GM18870 (cell line): ENCODE results near the gene JAK1.
"Not testable (repeated sequence)": the region's sequence is repeated elsewhere in the genome, so short reads cannot be mapped to it uniquely, and the experiment has no call there.

ENCODE experiments used
- ATAC-seq: cut with Tn5 transposase; IDR thresholded peaks from one replicate; pipeline ENCODE4 v1.9.1; 2021; ENCODE audit warnings: moderate library complexity; ENCODE audit not compliant: unreplicated experiment

JAK1 gene

DNA sequence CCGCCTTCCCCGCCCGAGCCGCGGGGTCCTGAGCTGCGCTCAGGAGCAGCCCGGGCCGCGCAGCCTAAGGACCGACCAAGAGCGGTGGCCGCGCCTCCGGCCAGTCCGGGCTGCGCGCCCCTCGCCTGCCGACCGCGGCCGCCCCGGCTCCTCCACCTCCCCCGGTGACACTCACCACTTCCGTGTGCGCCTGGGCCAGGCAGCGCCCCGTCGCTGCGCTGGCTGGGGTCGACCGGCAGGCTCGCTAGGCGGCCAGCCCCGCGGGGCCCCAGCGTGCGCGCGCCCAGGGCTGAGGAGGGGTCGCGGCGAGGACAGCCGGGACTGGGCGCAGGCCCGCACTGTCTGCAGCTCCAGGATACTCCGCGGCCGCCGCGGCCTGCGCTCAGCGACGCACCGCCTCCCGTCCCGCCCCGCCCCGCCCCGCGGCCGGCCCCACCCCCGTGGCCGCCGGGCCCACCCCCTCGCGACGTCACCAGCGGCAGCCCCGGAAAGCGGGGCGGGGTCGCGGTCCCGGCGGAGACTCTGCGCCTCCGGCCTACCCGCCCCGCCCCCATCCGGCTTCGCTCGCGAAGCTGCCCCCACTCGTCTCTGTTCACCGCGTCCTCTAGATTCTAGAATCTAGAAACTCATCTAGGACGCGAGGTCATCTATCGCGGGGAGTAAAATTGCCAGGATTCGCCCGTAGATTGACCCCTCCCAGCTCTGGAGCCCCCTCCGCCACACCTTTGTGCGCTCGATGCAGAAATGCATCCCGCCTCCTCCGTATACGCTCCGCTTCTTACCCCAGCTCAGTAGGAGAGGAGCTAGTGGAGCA lies at the start of gene JAK1:
Gene JAK1 (minus strand): TSS at position 392 of the 814 bp plus-strand sequence. CDS start 80,285 bp downstream, outside the sequence.
- peak; percentile 46 for ATAC-seq

DNA sequence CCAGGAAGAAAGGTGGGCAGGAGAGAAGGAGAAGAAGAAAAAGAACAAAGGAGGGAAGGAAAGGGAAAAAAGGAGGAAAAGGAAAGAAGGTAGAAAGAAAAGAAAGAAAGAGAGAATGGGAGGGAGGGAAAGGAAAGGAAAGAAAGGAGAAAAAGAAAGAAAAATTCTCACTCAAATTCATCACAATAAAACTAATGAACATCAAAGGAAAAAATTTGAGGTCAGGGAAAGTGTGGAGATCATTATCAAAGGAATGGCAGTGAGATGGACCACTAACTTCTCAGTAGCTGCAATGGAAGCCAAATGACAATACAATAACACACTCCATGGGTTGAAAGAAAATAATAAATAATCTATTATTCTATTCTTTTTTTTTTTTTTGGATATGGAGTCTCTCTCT lies 48.0 kb upstream of the JAK1 start:
- no peak for ATAC-seq

DNA sequence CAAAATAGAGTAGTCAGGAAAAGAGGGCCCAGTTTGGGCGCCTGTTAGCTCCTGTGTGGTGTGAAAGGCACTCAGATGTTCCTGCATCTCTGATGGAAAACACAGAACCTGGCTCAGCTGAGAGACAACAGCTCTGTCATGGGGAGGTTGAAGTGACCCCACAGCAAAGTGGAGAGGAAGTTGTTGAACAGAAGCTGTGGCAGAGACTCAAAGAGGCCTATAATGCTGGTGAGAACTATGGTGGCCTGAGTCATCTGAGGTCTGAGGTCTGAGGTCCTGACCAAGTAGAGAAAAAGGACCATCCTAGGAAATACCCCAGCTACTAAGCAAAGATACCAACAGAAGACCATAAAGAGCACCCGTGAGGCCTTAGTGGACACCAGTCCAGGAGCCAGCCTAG lies 45.6 kb upstream of the JAK1 start:
- no peak for ATAC-seq

DNA sequence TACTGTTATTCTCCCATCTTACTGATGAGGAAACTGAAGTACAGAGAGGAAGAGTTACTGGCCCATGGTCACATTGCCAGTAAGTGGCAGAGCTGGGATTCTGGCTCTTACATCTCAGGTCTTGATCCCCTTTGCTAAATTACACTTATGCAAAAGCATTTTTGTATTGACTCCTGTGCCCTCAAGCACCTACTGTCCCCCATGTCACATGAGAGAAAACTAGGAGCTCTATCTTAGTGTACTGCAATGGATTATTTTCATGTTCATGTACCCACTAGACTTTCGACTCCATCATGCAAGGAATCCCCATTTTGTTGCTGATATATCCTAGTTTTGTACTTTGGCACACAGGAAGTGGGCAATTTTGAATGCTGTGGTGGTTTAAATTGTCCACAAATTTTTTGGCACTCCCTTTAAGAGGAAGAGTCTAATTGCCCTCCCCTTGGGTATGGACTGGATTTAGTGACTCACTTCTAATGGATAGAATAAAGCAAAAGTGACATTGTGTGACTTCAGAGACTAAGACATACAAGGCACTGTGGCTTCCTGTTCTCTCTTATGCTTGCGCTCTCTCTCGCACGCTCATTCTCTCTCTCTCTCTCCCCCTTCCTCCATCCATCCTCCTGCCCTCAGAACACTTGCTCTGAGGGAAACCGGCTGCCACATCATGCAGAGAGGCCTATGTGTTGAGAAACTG lies 43.5 kb upstream of the JAK1 start:
- no peak for ATAC-seq

DNA sequence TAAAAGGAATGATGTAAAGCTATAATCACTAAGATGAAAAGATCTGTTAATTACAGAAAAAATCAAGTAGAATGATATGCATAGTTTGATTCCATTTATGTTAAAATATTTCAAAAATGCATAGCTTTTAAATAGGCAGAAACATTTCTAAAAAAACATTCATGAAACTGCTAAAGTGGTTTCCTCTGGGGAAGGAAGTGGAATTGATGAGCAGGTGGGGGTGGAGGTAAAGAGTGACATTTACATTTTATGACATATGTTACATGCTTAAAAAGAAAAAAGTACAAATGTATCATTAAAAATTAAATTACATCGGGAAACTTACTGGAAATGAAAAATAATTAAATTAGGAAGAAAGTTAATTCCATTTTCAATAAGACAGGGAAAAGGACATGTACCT lies 42.8 kb upstream of the JAK1 start:
- no peak for ATAC-seq

DNA sequence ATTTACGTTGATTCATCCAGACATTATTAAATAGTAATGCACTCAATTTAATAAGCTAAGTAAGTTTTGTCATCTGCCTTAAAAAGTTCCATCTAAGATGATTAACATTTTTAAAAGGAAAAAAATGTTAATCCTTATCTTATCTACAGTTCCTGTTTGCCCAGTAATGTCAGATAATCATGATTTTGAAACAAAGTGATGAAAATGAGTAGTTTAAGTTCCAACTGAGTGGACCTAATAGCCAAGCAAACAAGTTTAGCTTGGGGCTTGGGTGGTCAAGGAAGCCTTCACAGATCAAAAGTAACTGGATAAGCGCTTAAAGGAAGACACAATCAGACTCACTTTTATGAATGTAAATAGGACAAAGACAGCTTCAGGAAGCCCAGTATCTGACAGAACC lies 40.5 kb upstream of the JAK1 start:
- ATAC-seq: no peak

DNA sequence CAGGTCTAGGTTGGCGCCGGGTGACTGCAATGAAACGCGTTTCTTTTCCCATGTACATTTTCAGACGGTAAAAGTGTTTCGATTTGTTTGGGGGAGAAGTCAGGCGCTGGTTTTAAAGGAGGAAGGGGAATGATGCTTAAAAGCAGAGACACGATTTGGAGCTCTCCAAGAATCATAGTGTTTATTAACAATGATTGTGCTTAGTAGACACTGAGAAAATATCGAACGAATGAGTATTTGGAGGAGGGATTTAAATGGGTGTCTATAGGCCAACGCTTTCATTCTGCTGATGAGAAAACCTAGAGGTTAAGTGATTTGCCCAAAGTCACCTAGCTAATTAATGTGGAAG lies 36.9 kb upstream of the JAK1 start:
- ATAC-seq: no peak

DNA sequence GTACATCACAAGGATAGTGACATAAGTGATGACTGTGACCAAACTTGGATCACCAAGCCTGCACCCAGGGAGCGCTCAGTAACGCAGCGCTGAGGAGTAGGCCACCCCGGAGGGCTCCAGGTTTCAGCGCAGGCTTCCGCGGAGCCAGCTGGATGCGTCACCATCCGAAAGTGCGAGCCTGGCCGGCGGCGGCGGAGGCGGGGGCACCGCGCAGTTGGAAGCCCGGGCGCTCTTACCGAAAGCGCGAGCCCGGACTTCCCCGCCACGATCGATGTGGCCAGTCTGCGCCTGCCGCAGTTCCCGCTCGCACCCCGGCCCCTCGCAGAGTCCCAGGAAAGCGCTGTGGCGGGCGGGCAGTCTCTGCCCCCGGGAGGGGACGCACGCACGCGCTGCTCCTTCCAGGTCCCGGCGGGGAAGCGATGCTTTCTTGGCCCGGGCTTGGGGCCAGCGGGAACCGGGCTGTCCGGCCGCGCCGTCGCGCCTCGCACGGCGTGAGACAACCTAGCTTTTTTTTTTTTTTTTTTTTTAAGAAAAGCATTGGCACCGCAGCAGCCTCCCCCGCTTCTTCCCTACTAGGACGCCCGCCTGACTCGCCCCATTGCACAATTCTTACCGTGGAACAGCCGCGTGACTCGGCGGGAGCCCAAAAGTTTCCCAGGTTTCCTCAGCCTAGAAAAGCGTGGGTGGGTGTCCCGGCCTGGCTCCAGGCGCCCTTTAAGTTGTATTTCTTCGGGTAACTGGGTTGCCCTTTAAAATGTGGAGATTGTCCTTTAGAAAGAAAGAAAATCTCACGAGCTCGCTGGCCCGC lies 36.4 kb upstream of the JAK1 start:
- ATAC-seq: peak; percentile 59

DNA sequence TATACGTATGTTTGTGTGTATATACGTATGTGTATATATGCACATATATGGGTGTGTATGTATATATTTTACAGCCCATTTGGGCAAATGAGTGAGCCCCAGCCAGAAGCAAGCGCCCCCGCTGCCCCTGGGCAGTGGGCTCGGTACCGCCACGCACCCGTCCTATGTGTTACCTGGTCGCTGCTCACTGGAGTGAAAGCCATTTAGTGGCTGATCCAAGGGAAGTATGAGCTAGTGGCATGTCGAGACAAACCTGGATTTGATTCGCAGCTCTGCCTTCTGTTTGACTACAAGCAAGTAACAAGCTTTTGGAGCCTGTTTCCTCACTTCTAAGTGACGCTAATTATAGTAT lies 35.8 kb upstream of the JAK1 start:
- ATAC-seq: no peak

DNA sequence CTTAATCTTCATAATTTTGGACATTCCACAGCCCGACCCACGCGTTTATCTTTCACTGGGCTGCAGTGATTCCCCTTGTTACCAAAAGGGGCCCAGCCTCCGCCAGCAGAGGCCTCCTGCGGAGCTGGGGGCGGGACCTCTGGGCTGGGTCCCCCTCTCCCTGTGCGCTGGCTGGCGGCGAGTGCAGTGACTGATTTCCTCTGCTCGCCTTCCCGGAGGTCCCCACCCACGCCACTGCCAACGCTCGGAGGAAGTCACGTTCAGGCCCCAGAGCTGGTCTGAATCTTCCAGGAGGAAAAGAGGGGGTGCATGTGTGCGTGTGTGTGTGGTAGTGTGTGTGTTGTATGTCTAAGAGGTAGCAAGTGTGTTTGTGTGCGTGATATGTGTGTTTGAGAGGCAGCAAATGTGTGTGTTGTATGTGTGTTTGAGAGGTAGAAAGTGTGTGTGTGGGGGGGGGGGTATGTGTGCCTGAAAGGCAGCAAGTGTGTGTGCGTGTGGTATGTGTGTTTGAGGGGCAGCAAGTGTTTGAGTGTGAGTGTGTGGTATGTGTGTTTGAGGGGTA lies 35.0 kb upstream of the JAK1 start:
- ATAC-seq: no peak

DNA sequence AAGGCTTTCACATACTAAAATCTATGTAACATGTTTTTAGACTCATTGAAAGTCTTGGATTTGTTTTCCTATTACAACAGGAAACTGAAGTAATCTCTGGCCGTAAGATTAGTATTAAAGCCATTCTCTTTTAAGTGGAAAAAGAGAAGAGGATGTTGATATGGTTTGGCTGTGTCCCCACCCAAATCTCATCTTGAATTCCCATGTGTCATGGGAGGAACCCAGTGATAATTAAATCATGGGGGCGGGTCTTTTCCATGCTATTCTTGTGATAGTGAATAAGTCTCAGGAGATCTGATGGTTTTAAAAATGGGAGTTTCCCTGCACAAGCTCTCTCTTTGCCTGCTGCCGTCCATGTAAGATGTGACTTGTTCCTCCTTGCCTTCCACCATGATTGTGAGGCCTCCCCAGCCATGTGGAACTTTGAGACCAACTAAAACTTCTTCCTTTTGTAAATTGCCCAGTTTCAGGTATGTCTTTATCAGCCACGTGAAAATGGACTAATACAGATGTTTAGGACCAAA lies 32.1 kb upstream of the JAK1 start:
- not testable (repeated sequence) for ATAC-seq

DNA sequence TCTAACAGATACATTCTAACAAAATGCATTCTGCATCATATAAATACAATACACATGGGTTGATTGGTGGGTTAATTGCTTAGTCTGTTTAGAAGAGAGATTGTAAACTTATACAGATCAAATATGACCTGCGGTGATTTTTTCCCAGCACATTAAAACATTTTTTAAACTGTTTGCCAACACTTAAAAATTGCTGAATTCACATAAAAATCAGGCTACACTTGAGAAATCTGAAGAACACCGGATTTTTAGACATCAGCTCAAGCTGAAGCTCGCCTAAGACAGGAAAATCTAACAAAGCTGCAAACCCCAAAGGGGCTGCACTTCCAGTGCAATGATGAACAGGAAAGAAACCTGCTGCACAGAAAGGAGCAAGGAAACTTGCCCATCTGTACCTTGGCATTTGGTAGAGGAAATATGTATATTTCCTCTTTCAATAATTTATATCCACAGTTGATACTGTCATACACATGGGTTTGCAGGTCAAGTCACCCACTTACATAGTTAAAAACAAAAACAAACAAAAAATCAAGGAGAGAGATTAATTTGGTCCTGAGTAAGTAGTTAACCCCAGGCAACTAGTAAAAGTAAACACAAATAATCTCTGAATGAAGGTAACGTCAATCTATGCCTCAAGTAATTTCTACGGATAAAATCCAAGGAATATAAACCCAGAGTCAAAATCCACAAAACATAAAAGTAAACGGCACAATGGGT lies 30.4 kb upstream of the JAK1 start:
- no peak for ATAC-seq

DNA sequence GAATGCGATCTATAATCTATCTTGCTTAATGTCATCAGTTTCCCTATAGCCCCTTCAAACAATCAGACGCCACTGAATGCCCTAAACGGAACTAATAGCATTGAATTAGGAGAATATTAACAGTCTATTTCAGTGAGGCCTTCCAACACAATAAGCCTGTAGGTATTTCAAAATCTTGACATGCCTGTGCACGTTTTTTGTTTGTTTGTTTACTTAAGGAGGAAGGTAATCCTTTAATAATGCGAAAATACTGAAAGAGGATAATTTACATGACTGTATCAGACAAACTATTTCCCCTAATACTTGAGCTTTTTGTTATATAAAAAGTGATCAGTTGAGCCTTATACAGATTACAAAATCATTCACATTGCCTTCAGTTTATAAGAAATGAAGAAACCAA lies 29.0 kb upstream of the JAK1 start:
- ATAC-seq: no peak

DNA sequence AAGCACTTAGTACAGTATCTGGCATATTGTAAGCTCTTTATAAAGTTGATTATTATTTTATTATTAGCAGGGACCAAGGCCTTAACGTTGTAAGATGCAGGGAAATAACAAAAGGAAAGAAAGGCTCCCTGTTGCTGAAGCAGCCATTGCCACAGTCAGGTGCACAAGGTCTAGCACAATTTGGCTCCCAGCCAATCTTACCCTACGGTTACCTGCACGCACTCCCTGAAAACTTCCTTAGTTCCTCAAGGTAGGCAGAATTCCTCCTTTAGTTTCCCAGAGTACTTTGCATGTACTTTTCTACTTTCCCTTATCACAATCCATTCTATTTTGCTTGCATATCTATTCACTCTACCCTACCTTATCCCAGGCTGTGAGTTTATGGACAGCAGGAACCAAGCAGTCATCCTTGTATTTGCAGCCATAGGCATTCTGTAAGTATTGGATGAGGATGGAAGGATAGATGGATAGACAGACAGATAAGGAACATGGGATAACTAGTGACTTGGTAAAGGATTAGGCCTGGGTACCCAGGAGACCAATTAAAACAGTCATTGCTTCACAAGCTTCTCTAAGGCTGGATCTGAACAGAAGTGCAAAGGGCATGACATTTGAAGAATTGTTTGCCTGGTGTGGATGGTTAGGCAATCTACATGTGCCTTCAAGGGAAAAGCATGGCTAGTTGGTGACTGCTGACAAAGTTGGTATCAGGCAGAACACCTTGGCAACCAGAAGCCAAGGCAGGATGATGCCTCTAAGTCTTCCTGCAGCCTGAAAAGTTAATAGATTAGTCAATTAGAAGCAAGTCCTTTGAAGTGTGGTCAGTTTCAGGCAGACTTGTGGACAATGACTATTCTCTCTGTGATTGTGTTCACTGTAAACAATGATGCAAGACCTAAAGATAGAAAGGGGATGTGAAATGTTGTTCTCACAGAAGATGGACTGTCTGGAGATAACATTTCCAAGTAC lies 20.8 kb upstream of the JAK1 start:
- peak; percentile 98 for ATAC-seq

DNA sequence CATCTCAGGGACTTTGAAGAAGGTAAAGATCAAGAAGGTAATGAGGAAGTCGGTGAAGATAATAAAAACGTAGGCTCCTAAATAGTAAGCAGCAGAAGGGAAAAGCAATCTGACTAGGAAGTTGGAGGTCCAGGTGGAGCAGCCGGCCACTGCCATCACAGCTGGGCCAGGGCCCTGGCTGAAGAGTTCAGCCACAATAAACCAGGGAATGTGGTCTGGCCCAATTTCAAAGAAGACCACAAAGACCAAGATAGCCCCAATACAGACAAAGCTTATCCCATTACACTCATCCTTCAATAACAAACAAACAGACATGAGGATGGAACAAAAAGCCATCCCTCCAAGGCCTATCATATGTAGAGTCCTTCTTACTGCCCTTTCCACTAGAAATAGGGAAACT lies 18.4 kb upstream of the JAK1 start:
- ATAC-seq: no peak

DNA sequence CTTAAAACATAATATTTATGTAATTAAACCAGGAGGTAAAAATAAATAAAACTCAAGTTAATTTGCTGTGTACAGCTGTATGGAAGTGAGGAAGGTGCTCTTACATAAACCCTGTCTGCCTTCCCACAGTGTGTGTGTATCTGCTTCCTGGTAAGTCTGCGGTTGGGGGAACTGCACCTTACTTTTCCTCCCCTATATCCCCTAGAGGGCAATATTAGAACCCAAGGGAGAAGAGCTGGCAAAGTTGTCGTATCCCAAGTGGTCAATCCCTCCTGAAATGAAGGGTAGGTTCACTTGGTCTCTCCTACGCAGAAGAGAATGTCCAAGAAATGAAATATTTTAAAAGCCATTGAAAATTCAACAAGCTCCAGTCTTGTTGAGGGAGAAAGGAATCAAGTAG lies 17.8 kb upstream of the JAK1 start:
- ATAC-seq: no peak

DNA sequence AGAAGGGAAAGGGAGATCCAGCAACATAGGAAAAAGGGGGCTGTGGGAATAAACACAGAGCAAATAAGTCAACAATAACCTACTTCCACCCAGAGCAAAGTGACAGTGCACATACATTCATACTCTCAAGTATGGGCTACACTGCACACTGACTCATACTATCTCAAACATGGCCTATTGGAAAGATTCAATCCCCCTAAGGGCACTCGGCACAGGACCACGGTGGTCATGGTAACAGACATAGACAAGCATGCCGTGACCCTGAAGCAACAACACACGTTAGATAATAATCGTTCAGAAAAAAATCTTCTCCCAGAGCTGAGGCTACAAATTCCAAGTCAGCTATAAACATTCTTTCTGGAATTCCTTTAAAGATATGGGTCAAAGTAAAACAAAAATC lies 16.8 kb upstream of the JAK1 start:
- no peak for ATAC-seq

DNA sequence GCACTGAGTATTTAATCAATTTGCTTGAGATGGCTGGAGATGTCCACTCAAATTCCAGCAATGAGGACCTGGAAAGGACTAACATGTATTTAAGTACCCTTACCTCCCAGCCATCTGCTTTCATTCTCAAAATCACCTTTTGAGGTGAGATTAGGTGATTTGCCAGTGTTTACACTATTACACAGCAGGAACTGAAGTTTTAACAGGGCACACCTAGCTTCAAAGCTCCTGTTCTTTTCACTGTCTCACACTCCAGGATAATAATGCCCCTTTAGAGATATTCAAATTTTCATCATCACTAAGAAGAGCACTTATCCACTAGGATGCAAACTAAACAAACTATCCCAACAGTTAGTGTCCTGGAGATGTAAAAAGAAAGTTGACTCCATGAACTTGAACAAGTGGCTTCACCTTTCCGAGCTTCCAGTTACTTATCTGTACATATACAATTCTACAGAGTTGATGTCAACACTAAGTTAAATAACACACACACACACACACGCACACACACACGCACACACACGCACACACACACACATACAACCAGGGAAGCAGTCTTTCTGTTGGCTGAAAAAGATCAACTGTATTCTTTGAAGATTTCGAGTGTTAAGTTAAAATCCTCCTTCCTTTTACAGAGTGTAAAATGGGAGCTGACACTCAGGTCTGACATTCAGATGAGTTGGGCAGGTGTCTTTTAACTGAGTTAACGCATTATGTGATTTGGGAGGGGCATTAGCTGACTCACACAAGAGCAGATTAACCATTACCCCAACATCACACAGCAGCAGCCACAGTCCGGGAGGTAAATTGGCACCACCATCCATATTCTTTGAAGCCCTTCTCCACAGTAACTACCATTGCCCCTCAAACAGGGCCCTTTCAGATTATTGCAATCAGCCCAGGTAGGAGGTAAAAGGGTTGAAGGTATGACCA lies 15.5 kb upstream of the JAK1 start:
- no peak for ATAC-seq
